Gastroesophageal sphincter (tissue), 3 donors: ENCODE results near the gene BAX.
A peak's percentile ranks its signal among the peaks of the same experiment; 100 is the strongest.

Source experiments
- EP300 ChIP-seq: sonication (generic); formaldehyde crosslinking; IDR thresholded peaks from one replicate; pipeline ENCODE4 v1.6.1; 2017; ENCODE audit warnings: antibody characterized with exemption, mild to moderate bottlenecking
- POLR2A ChIP-seq, 2 donors: fragments of 450-650 bp; IDR thresholded peaks; one replicate each; pipeline ENCODE4 v1.6.1; 2017; ENCODE audit warnings: antibody characterized with exemption in 2 of 2, mild to moderate bottlenecking in 2 of 2, moderate library complexity in 1 of 2
- POLR2AphosphoS5 ChIP-seq: sonication (generic); formaldehyde crosslinking; IDR thresholded peaks from one replicate; pipeline ENCODE4 v1.6.1; 2017; ENCODE audit warnings: antibody characterized with exemption
- TF ChIP-seq, protein P1 (sequence below), 4 experiments: fragments of 200-600 bp in 2 of 4; fragments of 450-650 bp in 2 of 4; sonication (generic) in 1 of 4; IDR thresholded peaks; one replicate each; pipeline ENCODE4 v1.5.1; 2017 to 2019; ENCODE audit warnings: antibody characterized with exemption in 4 of 4, mild to moderate bottlenecking in 2 of 4, moderate library complexity in 2 of 4

DNA sequence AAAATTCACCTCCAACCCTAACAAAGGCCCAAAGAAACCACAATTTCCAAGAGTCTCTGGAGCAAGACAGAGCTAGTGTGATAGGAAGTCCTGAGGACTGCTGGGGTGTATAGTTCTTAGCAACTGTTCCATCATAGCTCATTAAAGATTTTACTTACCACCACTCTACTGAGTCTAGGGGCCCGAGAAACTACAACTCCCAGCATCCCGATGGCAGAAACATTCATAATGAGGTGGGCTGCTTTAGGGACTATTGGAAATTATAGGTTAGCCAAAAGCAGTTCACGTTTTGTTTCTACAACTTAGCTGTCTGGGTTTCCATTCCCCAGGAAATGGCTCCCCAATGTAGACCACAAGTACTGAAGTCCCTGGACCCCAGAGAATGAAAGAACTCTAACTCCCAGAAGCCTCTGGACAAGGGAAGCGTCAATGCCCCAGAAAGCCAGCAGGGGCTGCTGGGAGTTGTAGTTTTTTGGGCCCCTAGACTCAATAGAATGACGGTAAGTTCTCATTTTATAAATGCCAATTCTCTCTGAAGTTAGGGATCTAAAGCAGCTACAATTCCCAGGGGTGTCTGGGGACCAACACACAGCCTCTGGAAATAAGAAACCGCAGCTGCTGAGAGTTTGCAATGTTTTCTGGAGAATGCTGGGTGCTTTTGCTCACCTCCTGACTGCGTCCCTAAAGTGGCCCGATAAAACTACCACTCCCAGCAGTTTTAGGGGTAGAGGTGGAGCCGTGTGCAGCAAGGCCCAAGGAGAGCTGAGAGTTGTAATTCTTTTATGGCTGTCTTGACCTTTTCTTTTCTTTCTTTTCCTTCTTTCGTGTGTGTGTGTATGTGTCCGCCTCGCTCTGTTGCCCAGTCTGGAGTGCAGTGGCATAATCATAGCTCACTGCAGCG is 21.5 kb downstream of the BAX start:
- no peak for TF ChIP-seq POLR2A (IDR thresholded peaks at IDR 0.05)
- TF ChIP-seq, protein P1, sequence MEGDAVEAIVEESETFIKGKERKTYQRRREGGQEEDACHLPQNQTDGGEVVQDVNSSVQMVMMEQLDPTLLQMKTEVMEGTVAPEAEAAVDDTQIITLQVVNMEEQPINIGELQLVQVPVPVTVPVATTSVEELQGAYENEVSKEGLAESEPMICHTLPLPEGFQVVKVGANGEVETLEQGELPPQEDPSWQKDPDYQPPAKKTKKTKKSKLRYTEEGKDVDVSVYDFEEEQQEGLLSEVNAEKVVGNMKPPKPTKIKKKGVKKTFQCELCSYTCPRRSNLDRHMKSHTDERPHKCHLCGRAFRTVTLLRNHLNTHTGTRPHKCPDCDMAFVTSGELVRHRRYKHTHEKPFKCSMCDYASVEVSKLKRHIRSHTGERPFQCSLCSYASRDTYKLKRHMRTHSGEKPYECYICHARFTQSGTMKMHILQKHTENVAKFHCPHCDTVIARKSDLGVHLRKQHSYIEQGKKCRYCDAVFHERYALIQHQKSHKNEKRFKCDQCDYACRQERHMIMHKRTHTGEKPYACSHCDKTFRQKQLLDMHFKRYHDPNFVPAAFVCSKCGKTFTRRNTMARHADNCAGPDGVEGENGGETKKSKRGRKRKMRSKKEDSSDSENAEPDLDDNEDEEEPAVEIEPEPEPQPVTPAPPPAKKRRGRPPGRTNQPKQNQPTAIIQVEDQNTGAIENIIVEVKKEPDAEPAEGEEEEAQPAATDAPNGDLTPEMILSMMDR (IDR thresholded peaks at IDR 0.05): peak in 3 of 4 experiments; percentile 22 to 25 (median 23)
- TF ChIP-seq POLR2AphosphoS5: no peak
- no peak for TF ChIP-seq EP300
